Endothelial cell of umbilical vein (primary cell): ENCODE measurements around the gene ZNF25. TPM values are rescaled to one million over a fixed set of nuclear protein-coding genes. Genes with fewer than 3 reads are reported as not detected.

Experiments
- BruUV-seq: library from RNA; stranded (reverse); fragments of 400-500 nt; replicated peaks from 2 replicates; lab custom pipeline; 2021; lab: Mats Ljungman, UMichigan
- CTCF ChIA-PET: fragments of 300-600, 350-600 bp; sonication (Branson Sonifier 250); formaldehyde crosslinking; loops from one replicate; lab custom pipeline; 2021; ENCODE audit warnings: antibody characterized with exemption, inconsistent platforms; lab: Charles Lee
- POLR2A ChIA-PET: fragments of 300-600, 350-600 bp; sonication (Branson Sonifier 250); formaldehyde crosslinking; loops from one replicate; lab custom pipeline; 2021; ENCODE audit warnings: antibody characterized with exemption, inconsistent platforms; lab: Charles Lee
- DNase-seq: peaks from one replicate; pipeline ENCODE4 v3.0.0-alpha.2; 2011; ENCODE audit warnings: low read depth, low spot score
- FAIRE-seq: peaks from 2 replicates; lab custom pipeline; 2011; peaks lifted over from hg19 to GRCh38; lab: Jason Lieb, UNC
- H2AFZ ChIP-seq: 2 replicates; pipeline ENCODE4 v1.6.0; 2012; ENCODE audit warnings: low read depth, low read length, control low read depth, inconsistent platforms
- H3K27ac ChIP-seq: 2 replicates; pipeline ENCODE4 v1.5.1; 2011; ENCODE audit warnings: low read depth, mild to moderate bottlenecking, control low read depth, low read length, moderate library complexity; ENCODE audit not compliant: insufficient read depth
- H3K27me3 ChIP-seq, 2 experiments: 2 replicates each; pipeline versions ENCODE4 v1.6.0 to v1.6.1; 2011; ENCODE audit warnings: low read length in 2 of 2, mixed read lengths in 1 of 2; ENCODE audit not compliant: control insufficient read depth in 2 of 2, insufficient read depth in 2 of 2
- H3K36me3 ChIP-seq, 2 experiments: 2 replicates in 1 of 2; 3 replicates in 1 of 2; pipeline ENCODE4 v1.5.1; 2011; ENCODE audit warnings: low read length in 2 of 2, mild to moderate bottlenecking in 1 of 2, moderate library complexity in 1 of 2; ENCODE audit not compliant: control insufficient read depth in 2 of 2, insufficient read depth in 2 of 2; ENCODE audit errors: extremely low read depth in 1 of 2
- H3K4me1 ChIP-seq: 3 replicates; pipeline ENCODE4 v1.5.1; 2011; ENCODE audit warnings: mild to moderate bottlenecking, low read length; ENCODE audit not compliant: control insufficient read depth, insufficient read depth; ENCODE audit errors: extremely low read depth
- H3K4me2 ChIP-seq: 2 replicates; pipeline ENCODE4 v1.6.1; 2011; ENCODE audit warnings: low read length, control low read depth, mixed read lengths; ENCODE audit not compliant: insufficient read depth
- H3K4me3 ChIP-seq, 3 experiments: fragments of 200-600 bp in 1 of 3; sonication (generic), shearing (Covaris generic) in 1 of 3; replicated peaks in 1 of 3; 2 replicates each; pipeline ENCODE4 v1.5.1; 2011 to 2016; ENCODE audit warnings: control low read depth in 3 of 3, low read length in 3 of 3, mild to moderate bottlenecking in 2 of 3, inconsistent platforms in 1 of 3, low read depth in 1 of 3, moderate library complexity in 1 of 3; ENCODE audit not compliant: insufficient read depth in 1 of 3
- H3K79me2 ChIP-seq: 2 replicates; pipeline ENCODE4 v1.6.0; 2012; ENCODE audit warnings: low read length, inconsistent platforms; ENCODE audit not compliant: control insufficient read depth, insufficient read depth
- H3K9ac ChIP-seq: replicated peaks from 2 replicates; pipeline ENCODE3; 2011; ENCODE audit warnings: low read length, control low read depth; ENCODE audit not compliant: insufficient read depth; ENCODE audit errors: extremely low read depth
- H3K9me1 ChIP-seq: replicated peaks from 3 replicates; pipeline ENCODE4 v1.6.0; 2011; ENCODE audit warnings: mild to moderate bottlenecking, low read length; ENCODE audit not compliant: control insufficient read depth, insufficient read depth; ENCODE audit errors: extremely low read depth
- H3K9me3 ChIP-seq: replicated peaks from 2 replicates; pipeline ENCODE4 v1.5.1; 2012; ENCODE audit warnings: low read length, inconsistent platforms; ENCODE audit not compliant: control insufficient read depth, insufficient read depth
- H4K20me1 ChIP-seq: replicated peaks from 2 replicates; pipeline ENCODE3; 2011; ENCODE audit warnings: mild to moderate bottlenecking, low read length; ENCODE audit not compliant: control insufficient read depth, insufficient read depth; ENCODE audit errors: extremely low read depth
- EZH2 ChIP-seq: IDR thresholded peaks from 2 replicates; pipeline ENCODE4 v1.6.1; 2012; ENCODE audit warnings: borderline replicate concordance, low read depth, mild to moderate bottlenecking, moderate library complexity, low read length, inconsistent platforms; ENCODE audit not compliant: severe bottlenecking
- FOS ChIP-seq: IDR thresholded peaks from 2 replicates; pipeline ENCODE4 v1.6.1; 2011; ENCODE audit warnings: mild to moderate bottlenecking, low read length, moderate library complexity, borderline replicate concordance; ENCODE audit not compliant: insufficient read depth
- GATA2 ChIP-seq: IDR thresholded peaks from 2 replicates; pipeline ENCODE4 v1.7.0; 2011; ENCODE audit warnings: low read depth, mild to moderate bottlenecking, moderate library complexity, mixed read lengths, low read length; ENCODE audit not compliant: insufficient read length, insufficient read depth
- JUN ChIP-seq: IDR thresholded peaks from 2 replicates; pipeline ENCODE4 v1.6.1; 2011; ENCODE audit warnings: borderline replicate concordance, low read depth; ENCODE audit not compliant: insufficient read length, insufficient read depth
- MYC ChIP-seq: IDR thresholded peaks from one replicate; pipeline ENCODE4 v1.6.1; 2011; ENCODE audit warnings: mild to moderate bottlenecking, low read depth, low read length
- POLR2A ChIP-seq: IDR thresholded peaks from 2 replicates; pipeline ENCODE4 v1.6.1; 2012; ENCODE audit warnings: low read depth, mild to moderate bottlenecking, control low read depth, low read length
- POLR2AphosphoS5 ChIP-seq: IDR thresholded peaks from 2 replicates; pipeline ENCODE4 v1.6.1; 2012; ENCODE audit warnings: low read depth, mild to moderate bottlenecking, control low read depth, low read length, moderate library complexity; ENCODE audit not compliant: insufficient read depth
- dilution Hi-C: fragments of 300-500 bp; cut with MboI; formaldehyde crosslinking; loops from one replicate; pipeline ENCODE4 v1.15.0; 2019; ENCODE audit warnings: low sequenced_read_pairs; ENCODE audit not compliant: extremely low pct_ligation_motif_present
- intact Hi-C: fragments of 100-400 bp; cut with micrococcal nuclease; formaldehyde crosslinking; loops from one replicate; pipeline ENCODE4 v1.10.0; 2022
- polyA plus RNA-seq, 4 experiments: library from polyadenylated mRNA; depleted of rRNA in 3 of 4; stranded (reverse) in 3 of 4; unstranded in 1 of 4; fragments of >200 nt; gene quantifications; 2 replicates each; pipeline versions ENCODE4 v1.2.1 to v1.2.3, GENCODE V29; 2011 to 2012; ENCODE audit warnings: missing spikeins in 1 of 4
- total RNA-seq: library from RNA; stranded (reverse); gene quantifications from 2 replicates; pipeline ENCODE4 v1.2.3, GENCODE V29; 2021
- TF ChIP-seq, protein P1 (sequence below), 2 donors: IDR thresholded peaks; 1 replicate in 1 of 2; 2 replicates in 1 of 2; pipeline ENCODE4 v1.5.1; 2011; ENCODE audit warnings: low read length in 2 of 2, mild to moderate bottlenecking in 2 of 2, moderate library complexity in 2 of 2, control low read depth in 1 of 2, inconsistent platforms in 1 of 2, low read depth in 1 of 2; ENCODE audit not compliant: insufficient read depth in 1 of 2; ENCODE audit errors: extremely low read depth in 1 of 2
- TF ChIP-seq, protein P2 (sequence below): IDR thresholded peaks from 2 replicates; pipeline ENCODE4 v1.6.1; 2011; ENCODE audit not compliant: insufficient read depth, insufficient read length

ZNF25 gene
- total and polyA plus RNA-seq, 2 donors (not counting 3 experiments of a cell fraction or from before 2014, with no cell fraction given): 2.0 to 5.2 TPM

DNA sequence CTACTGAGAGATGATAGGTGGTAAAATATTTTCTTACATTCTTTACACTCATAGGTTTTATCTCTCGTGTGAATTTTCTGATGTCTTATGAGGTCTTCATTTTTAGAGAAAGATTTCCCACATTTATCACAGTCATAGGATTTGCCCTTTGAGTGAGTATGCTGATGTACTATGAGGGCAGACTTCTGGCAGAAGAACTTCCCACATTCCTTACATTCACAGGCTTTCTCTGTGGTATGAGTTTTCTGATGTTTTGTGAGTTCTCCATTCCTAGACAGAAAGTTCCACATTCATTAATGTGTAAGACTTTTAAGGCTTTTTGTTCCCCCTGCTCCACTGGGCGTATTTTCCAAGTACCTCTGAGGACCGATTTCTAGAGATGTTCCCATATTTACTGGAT, 23.5 kb downstream of the ZNF25 start:
- ChIA-PET CTCF (no interaction called here), POLR2A (no interaction called here)
- H3K9me3 ChIP-seq: peaks cover 3% of the 10 kb centered on the region
- no peaks in the 10 kb centered on the region for H3K27me3 ChIP-seq
- no peaks in the 10 kb centered on the region for H4K20me1 ChIP-seq
- TF ChIP-seq MYC (no peak), JUN (no peak), FOS (no peak), EZH2 (no peak), GATA2 (no peak), POLR2AphosphoS5 (no peak), POLR2A (no peak)
- TF ChIP-seq, protein P1, sequence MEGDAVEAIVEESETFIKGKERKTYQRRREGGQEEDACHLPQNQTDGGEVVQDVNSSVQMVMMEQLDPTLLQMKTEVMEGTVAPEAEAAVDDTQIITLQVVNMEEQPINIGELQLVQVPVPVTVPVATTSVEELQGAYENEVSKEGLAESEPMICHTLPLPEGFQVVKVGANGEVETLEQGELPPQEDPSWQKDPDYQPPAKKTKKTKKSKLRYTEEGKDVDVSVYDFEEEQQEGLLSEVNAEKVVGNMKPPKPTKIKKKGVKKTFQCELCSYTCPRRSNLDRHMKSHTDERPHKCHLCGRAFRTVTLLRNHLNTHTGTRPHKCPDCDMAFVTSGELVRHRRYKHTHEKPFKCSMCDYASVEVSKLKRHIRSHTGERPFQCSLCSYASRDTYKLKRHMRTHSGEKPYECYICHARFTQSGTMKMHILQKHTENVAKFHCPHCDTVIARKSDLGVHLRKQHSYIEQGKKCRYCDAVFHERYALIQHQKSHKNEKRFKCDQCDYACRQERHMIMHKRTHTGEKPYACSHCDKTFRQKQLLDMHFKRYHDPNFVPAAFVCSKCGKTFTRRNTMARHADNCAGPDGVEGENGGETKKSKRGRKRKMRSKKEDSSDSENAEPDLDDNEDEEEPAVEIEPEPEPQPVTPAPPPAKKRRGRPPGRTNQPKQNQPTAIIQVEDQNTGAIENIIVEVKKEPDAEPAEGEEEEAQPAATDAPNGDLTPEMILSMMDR (IDR thresholded peaks at IDR 0.05; ENCODE audit: extremely low read depth in 1 of 2, insufficient read depth in 1 of 2, low read depth in 1 of 2, low read length in 2 of 2): no peak
- TF ChIP-seq, protein P2, sequence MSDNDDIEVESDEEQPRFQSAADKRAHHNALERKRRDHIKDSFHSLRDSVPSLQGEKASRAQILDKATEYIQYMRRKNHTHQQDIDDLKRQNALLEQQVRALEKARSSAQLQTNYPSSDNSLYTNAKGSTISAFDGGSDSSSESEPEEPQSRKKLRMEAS: no peak
- no peak for DNase-seq
- peaks cover 0 to 7% of the 10 kb centered on the region in 2 experiments for H3K36me3 ChIP-seq
- intact Hi-C loops (no loop called here), dilution Hi-C loops (no loop called here)
- H3K9ac ChIP-seq: no peak overlapping the region
- BruUV-seq: no TSS peak
- no peak for FAIRE-seq
- H3K4me2 ChIP-seq: no peak overlapping the region
- H3K27ac ChIP-seq: no peak overlapping the region
- H3K9me1 ChIP-seq: no peaks in the 10 kb centered on the region
- no peaks in the 10 kb centered on the region for H3K79me2 ChIP-seq
- H2AFZ ChIP-seq: no peak overlapping the region
- no peak overlapping the region for H3K4me3 ChIP-seq
- H3K4me1 ChIP-seq: no peaks in the 10 kb centered on the region
